Heart left ventricle (tissue), 16 donors: ENCODE data around the gene POLR3B. TPM values are rescaled to one million over a fixed set of nuclear protein-coding genes. Genes with fewer than 3 reads are reported as not detected.

Source experiments
- ATAC-seq, 4 donors: fragments of 200-7000 bp; cut with Tn5 transposase; one replicate each; pipeline ENCODE4 v1.9.1; 2020 to 2022; ENCODE audit warnings: moderate library complexity in 4 of 4, mild to moderate bottlenecking in 3 of 4, moderate number of reproducible peaks in 1 of 4
- DNase-seq, 5 donors: peaks; one replicate each; pipeline ENCODE4 v3.0.0-alpha.2; 2020
- H3K27ac ChIP-seq, 12 donors: fragments of 200-600 bp; sonication (generic) in 4 of 12; one replicate each; pipeline versions ENCODE4 v1.5.0 to v1.8.0; 2016 to 2022; ENCODE audit warnings: mild to moderate bottlenecking in 2 of 12
- H3K27me3 ChIP-seq, 9 donors: fragments of 200-600 bp; sonication (generic) in 2 of 9; one replicate each; pipeline versions ENCODE4 v1.5.1 to v1.8.0; 2016 to 2022; ENCODE audit warnings: mild to moderate bottlenecking in 3 of 9
- H3K36me3 ChIP-seq, 9 donors: fragments of 200-600 bp; sonication (generic) in 2 of 9; one replicate each; pipeline versions ENCODE4 v1.5.0 to v1.8.0; 2018 to 2022; ENCODE audit warnings: mild to moderate bottlenecking in 2 of 9
- H3K4me1 ChIP-seq, 12 donors: fragments of 200-600 bp; sonication (generic) in 4 of 12; one replicate each; pipeline versions ENCODE4 v1.5.0 to v1.8.0; 2016 to 2022; ENCODE audit warnings: mild to moderate bottlenecking in 3 of 12
- H3K4me3 ChIP-seq, 12 donors: fragments of 200-600 bp; sonication (generic) in 4 of 12; one replicate each; pipeline versions ENCODE4 v1.5.0 to v1.8.0; 2017 to 2022; ENCODE audit warnings: mild to moderate bottlenecking in 9 of 12, moderate library complexity in 4 of 12
- H3K9me3 ChIP-seq, 12 donors: fragments of 200-600 bp; sonication (generic) in 4 of 12; one replicate each; pipeline versions ENCODE4 v1.5.0 to v1.8.0; 2016 to 2022; ENCODE audit warnings: mild to moderate bottlenecking in 1 of 12
- CTCF ChIP-seq, 12 donors: fragments of 200-600 bp; sonication (generic) in 4 of 12; IDR thresholded peaks; one replicate each; pipeline versions ENCODE4 v1.5.0 to v1.8.0; 2018 to 2022; ENCODE audit warnings: antibody characterized with exemption in 12 of 12, mild to moderate bottlenecking in 5 of 12
- POLR2A ChIP-seq, 2 donors: fragments of 450-650 bp; IDR thresholded peaks; one replicate each; pipeline ENCODE4 v1.6.1; 2017; ENCODE audit warnings: antibody characterized with exemption in 2 of 2, mild to moderate bottlenecking in 2 of 2, moderate library complexity in 2 of 2
- WGBS, 4 donors: extraction: QIAGEN DNeasy Blood & Tissue Kit in 2 of 4; methylation state at CpG; one replicate each; pipeline versions ENCODE4 v1.1.5 to v1.1.7; 2013 to 2018; 5-methylcytosine and 5-hydroxymethylcytosine counted together
- intact Hi-C, 10 donors: fragments of 100-400 bp; cut with DNase I; formaldehyde crosslinking; loops; one replicate each; pipeline versions ENCODE4 v1.11.1 to v1.14.2; 2022
- polyA plus RNA-seq, 2 donors: library from polyadenylated mRNA; stranded (reverse); fragments of 200-250 nt; gene quantifications; one replicate each; pipeline ENCODE4 v1.2.3, GENCODE V29; 2013
- total RNA-seq, 9 donors: library from RNA; depleted of rRNA in 2 of 9; stranded (reverse); fragments of >200 nt in 2 of 9; fragmentation: NEBNext Ultra II Directional in 3 of 9; extraction: Animal tissue kit (Norgen Biotek cat#: 25700) in 3 of 9; gene quantifications; one replicate each; pipeline versions ENCODE4 v1.1.0 to v1.2.4, GENCODE V29; 2016 to 2023
- donor health status: ischemic (EF 13 %, LVEDD 7.1; RV severe dilation, severe dysfunction).
- donor health status: healthy with polysubstance abuse.
- donor health status: DM: no; HTN: yes; CAD: no.
- donor health status: DM: no; HTN: no; CAD: no.
- donor health status: ischemic (EF 25% LVEDD 6.9; RV normal size, moderate dysfunction).
- donor health status: ischemic (EF 25% LVEDD 5.7; RV mildly dilated, moderate dysfunction).
- donor health status: healthy.
- donor health status: DM: yes; HTN: yes; CAD: no.
- donor health status: ischemic (EF 35%, LVEDD 5.7; RV mildly dilated, moderate dysfunction).
- donor health status: nonischemic (EF 11% LVEDD 7.7; RV severe dilation, severe dysfunction).
- donor health status: DM: yes; HTN: yes; CAD: no.
- donor health status: PGD.
- donor health status: ischemic (EF 29% LVEDD 5.4; RV normal size, mild dysfunction).
- donor health status: nonischemic (EF 23%, LVEDD 6.1; RV moderate dilation, normal function).

POLR3B gene
- total and polyA plus RNA-seq, 11 donors = 2.5 to 12.3 (median 9.1) TPM

- 98 to 100% (median 100%) methylated on average over 1 of the region's 1 CpG for WGBS, 4 donors
- intact Hi-C loops = no loop called here
- no peak for ATAC-seq
- peaks cover 0 to 21% (median 0%) of the 10 kb centered on the region in 9 donors for H3K36me3 ChIP-seq
- no peak for TF ChIP-seq CTCF (IDR thresholded peaks at IDR 0.05)
- TF ChIP-seq POLR2A (IDR thresholded peaks at IDR 0.05) = no peak
- no peaks in the 10 kb centered on the region for H3K9me3 ChIP-seq
- no peaks in the 10 kb centered on the region for H3K27me3 ChIP-seq
- no peaks in the 10 kb centered on the region for H3K4me1 ChIP-seq
- H3K4me3 ChIP-seq = no peak overlapping the region
- DNase-seq = no peak
- no peak overlapping the region for H3K27ac ChIP-seq
These were observed 122.7 kb downstream of the POLR3B start for GRCh38 chr12:106480251-106480650.

GRCh38 chr12:106481246-106481645 is 123.7 kb downstream of the POLR3B start:
- TF ChIP-seq CTCF (IDR thresholded peaks at IDR 0.05) (no peak), POLR2A (IDR thresholded peaks at IDR 0.05) (no peak)
- Histone ChIP-seq H3K4me1 (no peaks in the 10 kb centered on the region), H3K9me3 (no peaks in the 10 kb centered on the region), H3K27ac (no peak overlapping the region), H3K4me3 (no peak overlapping the region), H3K36me3 (peaks cover 0 to 21% (median 0%) of the 10 kb centered on the region in 9 donors), H3K27me3 (no peaks in the 10 kb centered on the region)
- intact Hi-C loops = no loop called here
- 91 to 96% (median 93%) methylated on average over 6 of the region's 6 CpGs for WGBS, 4 donors
- DNase-seq (no peak), ATAC-seq (no peak)

GRCh38 chr12:106487664-106488063 is 130.1 kb downstream of the POLR3B start:
- 95 to 99% (median 98%) methylated on average over 5 of the region's 5 CpGs for WGBS, 4 donors
- Histone ChIP-seq H3K27me3 (no peaks in the 10 kb centered on the region), H3K27ac (no peak overlapping the region), H3K4me1 (no peaks in the 10 kb centered on the region), H3K36me3 (peaks cover 0 to 9% (median 0%) of the 10 kb centered on the region in 9 donors), H3K4me3 (no peak overlapping the region), H3K9me3 (no peaks in the 10 kb centered on the region)
- intact Hi-C loops = no loop called here
- DNase-seq (no peak), ATAC-seq (no peak)
- TF ChIP-seq CTCF (IDR thresholded peaks at IDR 0.05) (no peak), POLR2A (IDR thresholded peaks at IDR 0.05) (no peak)

GRCh38 chr12:106488884-106489283 is 131.3 kb downstream of the POLR3B start:
- Histone ChIP-seq H3K27me3 (no peaks in the 10 kb centered on the region), H3K9me3 (no peaks in the 10 kb centered on the region), H3K4me3 (no peak overlapping the region), H3K4me1 (no peaks in the 10 kb centered on the region), H3K27ac (no peak overlapping the region), H3K36me3 (peaks cover 0 to 8% (median 0%) of the 10 kb centered on the region in 9 donors)
- DNase-seq = no peak
- ATAC-seq = no peak
- WGBS, 4 donors = 80 to 86% (median 84%) methylated on average over 3 of the region's 3 CpGs
- intact Hi-C loops = no loop called here
- TF ChIP-seq CTCF (IDR thresholded peaks at IDR 0.05) (no peak), POLR2A (IDR thresholded peaks at IDR 0.05) (no peak)
